Adipose tissue (tissue), 3 donors: ENCODE data around the gene TMPRSS9. TPM values are rescaled to one million over a fixed set of nuclear protein-coding genes. Genes with fewer than 3 reads are reported as not detected.

Experiments
- H3K27ac ChIP-seq: one replicate; pipeline ENCODE4 v1.5.1; 2013; ENCODE audit warnings: low read depth, low read length
- WGBS, 3 donors: extraction: QIAGEN DNeasy Blood & Tissue Kit; methylation state at CpG; one replicate each; pipeline ENCODE4 v1.1.7; 2013; 5-methylcytosine and 5-hydroxymethylcytosine counted together
- polyA plus RNA-seq, 3 donors: library from polyadenylated mRNA; stranded (reverse); fragments of 200-250 nt; gene quantifications; one replicate each; pipeline ENCODE4 v1.2.3, GENCODE V29; 2013
- donor health status: healthy with polysubstance abuse.
- donor health status: Bipolar disorder and iron deficiency.
- donor health status: healthy.

Gene TMPRSS9
- under 1 TPM in 2 of 3 donors, not detected in 1; 0.09 to 0.75 TPM for polyA plus RNA-seq

GRCh38 chr19:2359992-2360685 is at the start of gene TMPRSS9:
Gene TMPRSS9 (plus strand): TSS chr19:2360265. CDS start chr19:2389786, 29,521 bp downstream.
- 19 to 24% (median 19%) methylated on average over 27 to 42 of the region's 44 CpGs for WGBS, 3 donors
- no peak within 1 kb of the TSS for H3K27ac ChIP-seq

DNA sequence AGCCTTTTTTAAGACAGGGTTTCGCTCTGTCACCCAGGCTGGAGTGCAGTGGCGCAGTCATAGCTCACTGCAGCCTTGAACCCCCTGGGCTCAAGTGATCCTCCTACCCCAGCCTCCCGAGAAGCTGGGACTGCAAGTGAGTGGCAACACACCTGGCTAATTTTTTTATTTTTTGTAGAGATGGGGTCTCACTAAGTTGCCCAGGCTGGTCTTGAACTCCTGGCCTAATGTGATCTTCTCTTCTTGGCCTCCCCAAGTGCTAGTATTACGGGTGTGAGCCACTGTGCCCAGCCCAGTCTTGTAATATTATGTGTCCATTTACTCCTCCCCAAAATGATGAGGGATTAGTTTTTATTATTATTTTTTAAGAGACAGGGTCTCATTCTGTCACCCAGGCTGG is 49.0 kb upstream of the TMPRSS9 start:
- H3K27ac ChIP-seq: no peak overlapping the region
- 93 to 99% (median 95%) methylated on average over 4 of the region's 4 CpGs for WGBS, 3 donors

- WGBS, 3 donors: 36 to 38% (median 38%) methylated on average over 26 to 28 of the region's 28 CpGs
- no peak overlapping the region for H3K27ac ChIP-seq
Measured at GRCh38 chr19:2312820-2313501, 47.1 kb upstream of the TMPRSS9 start.

DNA sequence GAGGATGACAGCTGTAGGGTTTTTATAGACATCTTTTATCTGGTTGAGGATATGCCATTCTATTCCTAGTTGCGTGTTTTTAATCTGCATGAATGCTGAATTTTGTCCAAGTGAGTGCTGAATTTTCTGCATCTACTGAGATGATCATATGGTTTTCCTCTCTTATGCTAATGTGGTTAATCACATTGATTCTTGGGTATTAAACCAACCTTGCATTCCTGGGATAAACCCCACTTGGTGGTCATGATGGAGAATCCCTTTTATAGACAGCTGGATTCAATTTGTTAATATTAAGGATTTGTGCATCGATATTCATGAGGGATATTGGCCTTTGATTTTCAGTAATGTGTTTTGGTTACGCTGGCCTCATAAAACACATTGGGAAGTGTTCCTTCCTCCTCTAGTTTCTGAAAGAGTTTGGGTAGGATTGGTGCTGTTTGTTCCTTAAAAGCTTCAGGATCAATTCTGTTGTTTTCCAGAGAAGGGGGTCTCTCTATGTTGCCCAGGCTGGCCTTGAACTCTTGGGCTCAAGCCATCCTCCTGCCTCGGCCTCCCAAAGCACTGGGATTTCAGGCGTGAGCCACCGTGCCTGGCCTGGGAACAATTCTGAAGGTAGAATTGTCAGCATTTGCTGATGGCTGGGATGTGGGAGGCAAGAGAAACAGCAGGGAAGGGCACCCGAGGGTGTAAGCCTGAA is 44.8 kb upstream of the TMPRSS9 start:
- H3K27ac ChIP-seq: no peak overlapping the region
- 87 to 88% (median 88%) methylated on average over 7 of the region's 7 CpGs for WGBS, 3 donors

GRCh38 chr19:2315818-2316353 is 44.2 kb upstream of the TMPRSS9 start:
- H3K27ac ChIP-seq: no peak overlapping the region
- 26 to 30% (median 28%) methylated on average over 22 of the region's 22 CpGs for WGBS, 3 donors

DNA sequence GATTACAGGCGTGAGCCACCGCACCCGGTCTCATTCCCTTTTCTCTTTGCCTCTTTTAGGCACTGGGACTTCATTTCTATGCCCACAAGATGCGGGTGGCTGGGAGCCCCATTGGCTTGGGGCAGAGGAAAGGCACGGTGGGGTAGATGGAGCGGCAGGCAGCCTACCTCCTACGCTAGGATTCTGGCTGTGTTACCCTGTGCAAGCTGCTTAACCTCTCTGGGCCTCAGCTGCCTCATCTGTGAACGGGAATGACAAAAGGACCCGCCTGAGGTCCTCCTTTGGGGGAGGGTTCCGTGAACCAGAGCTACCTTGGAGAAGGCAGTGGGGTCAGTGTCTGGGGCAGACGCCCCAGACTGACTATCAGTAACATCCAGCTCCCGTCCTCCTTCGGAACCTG is 42.8 kb upstream of the TMPRSS9 start:
- H3K27ac ChIP-seq: no peak overlapping the region
- WGBS, 3 donors: 92% methylated on average over 13 of the region's 13 CpGs

DNA sequence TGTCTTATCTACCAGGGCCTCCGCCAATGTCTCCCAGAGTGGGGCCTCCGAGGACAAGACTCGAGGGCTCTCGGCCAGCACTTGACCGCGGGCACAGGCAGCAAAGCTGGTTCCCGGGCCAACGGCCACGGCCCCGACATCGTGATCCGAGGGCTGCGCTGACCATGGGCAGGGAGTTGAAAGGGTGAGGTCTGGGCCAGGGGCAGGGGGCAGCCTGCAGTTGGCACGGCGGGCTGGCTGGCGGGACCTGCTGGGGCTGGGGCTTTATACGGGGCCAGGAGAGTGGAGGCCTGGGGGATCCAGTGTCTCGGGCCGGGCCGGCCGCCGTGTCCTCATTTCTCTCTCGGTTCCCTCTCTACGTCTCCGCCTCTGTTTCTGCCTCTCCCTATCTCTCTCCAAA is 42.3 kb upstream of the TMPRSS9 start:
- 82 to 91% (median 83%) methylated on average over 24 to 25 of the region's 25 CpGs for WGBS, 3 donors
- no peak overlapping the region for H3K27ac ChIP-seq

DNA sequence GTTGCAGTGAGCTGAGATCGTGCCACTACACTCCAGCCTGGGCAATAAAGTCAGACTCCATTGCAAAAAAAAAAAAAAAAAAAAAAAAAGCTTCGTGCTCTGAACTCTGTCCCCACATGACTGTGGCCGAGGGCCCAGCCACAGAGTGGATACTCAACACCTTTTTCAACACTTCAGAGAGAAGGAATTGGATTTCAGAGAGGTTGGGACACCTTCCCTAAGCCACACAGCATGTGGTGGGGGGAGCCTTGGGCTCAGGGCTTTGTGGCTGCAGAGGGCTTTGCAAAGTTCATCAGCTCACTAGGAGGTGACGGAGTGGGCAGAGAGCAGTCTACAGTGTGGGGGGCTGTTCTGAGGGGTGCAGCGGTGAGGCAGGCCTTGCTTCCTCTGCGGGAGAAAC is 41.1 kb upstream of the TMPRSS9 start:
- H3K27ac ChIP-seq: no peak overlapping the region
- 62 to 92% (median 88%) methylated on average over 6 of the region's 6 CpGs for WGBS, 3 donors

- 87 to 95% (median 90%) methylated on average over 18 to 20 of the region's 20 CpGs for whole genome bisulfite sequencing, 3 donors
Measured at GRCh38 chr19:2319551-2319950, 40.5 kb upstream of the TMPRSS9 start.

GRCh38 chr19:2320049-2320448 is 40.0 kb upstream of the TMPRSS9 start:
- H3K27ac ChIP-seq: no peak overlapping the region
- 73 to 81% (median 79%) methylated on average over 12 of the region's 12 CpGs for WGBS, 3 donors

More at GRCh38 chr19:2319551-2319950, 40.5 kb upstream of the TMPRSS9 start:
- no peak overlapping the region for H3K27ac ChIP-seq

DNA sequence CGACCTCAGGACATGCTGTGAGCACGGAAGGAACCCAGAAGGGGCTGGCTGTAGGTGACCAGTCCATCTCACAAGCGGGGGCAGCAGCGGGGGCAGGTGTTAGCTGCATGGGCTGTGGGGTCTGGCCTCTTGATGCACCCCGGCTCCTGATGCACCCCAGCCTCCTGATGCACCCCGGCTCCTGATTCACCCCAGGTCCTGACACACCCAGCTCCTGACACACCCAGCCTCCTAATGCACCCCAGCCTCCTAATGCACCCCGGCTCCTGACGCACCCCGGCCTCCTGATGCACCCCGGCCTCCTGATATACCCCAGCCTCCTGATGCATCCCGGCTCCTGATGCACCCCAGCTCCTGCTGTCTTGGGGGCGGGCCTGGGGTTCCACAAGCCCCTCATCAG is 39.1 kb upstream of the TMPRSS9 start:
- WGBS, 3 donors: 87 to 96% (median 91%) methylated on average over 10 to 12 of the region's 12 CpGs
- no peak overlapping the region for H3K27ac ChIP-seq

DNA sequence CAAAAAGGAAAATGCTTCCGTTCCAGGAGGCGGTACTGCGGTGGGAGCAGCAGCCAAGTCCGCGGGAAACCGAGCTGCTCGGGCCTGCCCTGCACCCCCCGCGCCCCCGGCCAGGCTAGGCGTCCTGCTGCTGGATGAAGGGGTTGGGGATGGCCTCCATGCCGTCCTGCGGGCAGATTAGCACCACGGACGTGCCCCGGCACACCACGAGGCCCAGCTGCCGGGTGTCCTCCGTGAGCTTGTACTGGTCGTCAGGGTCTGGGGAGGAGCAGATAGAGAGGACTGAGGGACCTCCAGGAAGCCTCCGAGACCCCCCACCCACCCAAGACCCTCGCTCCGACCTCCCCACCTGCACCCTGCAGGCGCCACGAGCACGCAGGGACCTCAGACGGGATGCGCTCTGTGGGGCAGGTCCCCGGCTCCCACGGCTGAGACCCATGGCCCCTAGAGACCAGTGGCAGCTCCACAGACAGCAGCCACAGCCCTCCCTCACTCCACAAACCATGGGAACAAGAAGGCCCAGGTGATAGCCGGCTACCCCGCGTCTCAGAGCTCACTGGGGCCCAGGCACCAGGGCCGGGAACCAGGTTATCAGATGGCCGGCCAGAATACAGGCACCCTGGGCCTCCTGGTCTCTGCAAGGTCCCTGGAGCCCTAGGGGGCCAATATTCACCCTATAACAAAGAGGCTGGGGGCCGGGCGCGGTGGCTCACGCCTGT is 38.3 kb upstream of the TMPRSS9 start:
- H3K27ac ChIP-seq: no peak overlapping the region
- WGBS, 3 donors: 89 to 95% (median 92%) methylated on average over 32 to 39 of the region's 39 CpGs

- 82 to 91% (median 86%) methylated on average over 19 of the region's 19 CpGs for WGBS, 3 donors
- H3K27ac ChIP-seq: no peak overlapping the region
Measured at GRCh38 chr19:2323707-2324106, 36.4 kb upstream of the TMPRSS9 start.

GRCh38 chr19:2324220-2324948 is 35.7 kb upstream of the TMPRSS9 start:
- WGBS, 3 donors: 84 to 86% (median 86%) methylated on average over 34 of the region's 34 CpGs
- H3K27ac ChIP-seq: no peak overlapping the region

DNA sequence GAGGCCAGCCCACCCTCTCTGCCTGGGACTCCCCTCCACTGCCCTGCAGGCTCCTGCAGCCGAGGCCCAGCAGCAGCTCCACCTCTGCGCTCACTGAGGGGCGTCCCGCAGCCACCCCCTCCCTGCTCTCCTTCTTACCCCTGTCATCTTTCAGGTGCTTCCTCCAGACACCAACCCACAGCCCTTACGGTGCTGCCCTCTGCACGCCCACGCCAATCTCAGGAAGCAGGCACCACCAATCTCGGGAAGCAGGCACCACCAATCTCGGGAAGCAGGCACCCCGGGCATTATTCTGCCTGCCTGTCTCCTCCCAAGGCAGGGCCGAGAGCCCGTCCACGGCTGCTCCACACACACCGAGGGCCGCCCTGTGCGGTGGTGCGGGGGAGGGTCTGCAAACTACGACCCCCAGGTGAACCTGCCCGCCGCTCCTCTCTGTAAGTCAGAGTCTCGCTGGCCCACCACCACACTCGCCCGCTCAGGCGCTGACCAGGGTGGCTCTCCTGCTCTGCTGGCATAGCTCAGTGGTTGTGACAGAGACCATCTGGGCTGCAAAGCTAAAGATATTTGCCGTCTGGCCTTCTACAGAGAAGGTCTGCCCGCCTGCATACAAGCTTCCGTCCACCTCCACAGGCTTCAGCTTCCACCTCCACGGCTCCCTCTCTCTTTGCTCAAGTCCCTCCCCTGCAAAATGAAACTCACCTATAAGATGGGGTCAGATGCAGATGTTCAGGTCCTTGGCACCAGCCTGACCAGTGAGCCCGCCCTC is 34.6 kb upstream of the TMPRSS9 start:
- no peak overlapping the region for H3K27ac ChIP-seq
- 58 to 78% (median 61%) methylated on average over 26 to 29 of the region's 29 CpGs for WGBS, 3 donors

GRCh38 chr19:2326699-2327360 is 33.2 kb upstream of the TMPRSS9 start:
- no peak overlapping the region for H3K27ac ChIP-seq
- WGBS, 3 donors: 87 to 89% (median 88%) methylated on average over 16 of the region's 16 CpGs
